Thyroid gland (tissue), 4 donors: Measurements from ENCODE around the gene MICU1.

Experiments
- CTCF ChIP-seq, 6 experiments: fragments of 200-600 bp in 3 of 6; fragments of 450-650 bp in 3 of 6; sonication (generic) in 3 of 6; IDR thresholded peaks; one replicate each; pipeline ENCODE4 v1.5.1; 2016 to 2019; ENCODE audit warnings: antibody characterized with exemption in 6 of 6, mild to moderate bottlenecking in 2 of 6, inconsistent platforms in 1 of 6, moderate library complexity in 1 of 6
- POLR2A ChIP-seq, 2 donors: fragments of 450-650 bp; IDR thresholded peaks; one replicate each; pipeline ENCODE4 v1.6.1; 2017; ENCODE audit warnings: antibody characterized with exemption in 2 of 2, mild to moderate bottlenecking in 2 of 2, moderate library complexity in 1 of 2

GRCh38 chr10:72588266-72588665 is 37.6 kb downstream of the MICU1 start:
- TF ChIP-seq CTCF (IDR thresholded peaks at IDR 0.05) (no peak), POLR2A (IDR thresholded peaks at IDR 0.05) (no peak)
